ENCODE results near the gene IGF2R.

IGF2R gene

GRCh38 chr6:160050022-160050421 is 81.1 kb downstream of the IGF2R start:
- DNase-seq, result no peak

GRCh38 chr6:160051390-160051789 is 82.5 kb downstream of the IGF2R start:
- no peak for DNase-seq

GRCh38 chr6:160054271-160054670 is 85.4 kb downstream of the IGF2R start:
- DNase-seq, result no peak

GRCh38 chr6:160054913-160055312 is 86.0 kb downstream of the IGF2R start:
- no peak for DNase-seq

- DNase-seq, result no peak
Measured at GRCh38 chr6:160055378-160055777, 86.5 kb downstream of the IGF2R start.

- DNase-seq, result no peak
Measured at GRCh38 chr6:160055813-160056212, 86.9 kb downstream of the IGF2R start.

GRCh38 chr6:160057080-160057479 is 88.2 kb downstream of the IGF2R start:
- DNase-seq, result no peak

GRCh38 chr6:160058603-160059215 is 89.8 kb downstream of the IGF2R start:
- no peak for DNase-seq

- DNase-seq, result no peak
Measured at GRCh38 chr6:160060221-160060620, 91.3 kb downstream of the IGF2R start.

GRCh38 chr6:160060920-160061447 is 92.1 kb downstream of the IGF2R start:
- DNase-seq, result no peak

GRCh38 chr6:160063771-160064413 is 95.0 kb downstream of the IGF2R start:
- DNase-seq, result no peak

- no peak for DNase-seq
Measured at GRCh38 chr6:160065200-160065599, 96.3 kb downstream of the IGF2R start.

GRCh38 chr6:160067564-160067963 is 98.7 kb downstream of the IGF2R start:
- DNase-seq, result no peak

GRCh38 chr6:160068346-160068745 is 99.5 kb downstream of the IGF2R start:
- no peak for DNase-seq

- DNase-seq, result no peak
Measured at GRCh38 chr6:160069050-160069454, 100.2 kb downstream of the IGF2R start.

- DNase-seq, result no peak
Measured at GRCh38 chr6:160069459-160069858, 100.6 kb downstream of the IGF2R start.

- no peak for DNase-seq
Measured at GRCh38 chr6:160070427-160070826, 101.5 kb downstream of the IGF2R start.

- no peak for DNase-seq
Measured at GRCh38 chr6:160070831-160071230, 101.9 kb downstream of the IGF2R start.

GRCh38 chr6:160071805-160072690 is 103.2 kb downstream of the IGF2R start:
- DNase-seq, result no peak

GRCh38 chr6:160073272-160073671 is 104.4 kb downstream of the IGF2R start:
- no peak for DNase-seq

GRCh38 chr6:160076009-160076408 is 107.1 kb downstream of the IGF2R start:
- no peak for DNase-seq

- no peak for DNase-seq
Measured at GRCh38 chr6:160077024-160077423, 108.1 kb downstream of the IGF2R start.

GRCh38 chr6:160077526-160077925 is 108.6 kb downstream of the IGF2R start:
- DNase-seq, result no peak

All from right hindlimb (tissue), 1 donor.